AG04449 (cell line): ENCODE measurements around the gene ZNF311.

Experiments used
- CTCF ChIA-PET: fragments of 350-600 bp; formaldehyde crosslinking; extraction: SDS; loops from one replicate; lab custom pipeline; 2021; ENCODE audit warnings: antibody characterized with exemption; lab: Yijun Ruan, JAX
- POLR2A ChIA-PET: fragments of 400-600, 350-600 bp; formaldehyde crosslinking; extraction: SDS; loops from one replicate; lab custom pipeline; 2020; ENCODE audit warnings: antibody characterized with exemption, inconsistent platforms; lab: Yijun Ruan, JAX
- DNase-seq: peaks from one replicate; pipeline ENCODE4 v3.0.0-alpha.2; 2010; ENCODE audit warnings: low read depth, low spot score
- H3K4me3 ChIP-seq: 2 replicates; pipeline ENCODE4 v1.5.1; 2011; ENCODE audit warnings: low read depth, mild to moderate bottlenecking, control low read depth, low read length
- CTCF ChIP-seq: IDR thresholded peaks from one replicate; pipeline ENCODE4 v1.5.1; 2011; ENCODE audit warnings: mild to moderate bottlenecking, moderate library complexity, low read length, control low read depth, inconsistent platforms; ENCODE audit not compliant: insufficient read depth; ENCODE audit errors: missing control alignments

Gene ZNF311

GRCh38 chr6:29005183-29005885 is at the start of gene ZNF311:
Gene ZNF311, minus strand, starts transcription at chr6:29005315. Its CDS starts 1,361 bp downstream, at chr6:29003954.
- peak within 1 kb of the TSS; percentile 56 for H3K4me3 ChIP-seq
- CTCF ChIA-PET: interaction anchor here (0.9 to 1.7 kb wide), 2 partner anchors 9 to 11 kb away, joined by 4 to 6 read pairs; no protein-coding TSS in a partner anchor
- no peak for TF ChIP-seq CTCF
- POLR2A ChIA-PET: no interaction called here
- no peak for DNase-seq

GRCh38 chr6:29051680-29052079 is 46.6 kb upstream of the ZNF311 start:
- no peak for DNase-seq
- TF ChIP-seq CTCF: no peak
- ChIA-PET CTCF (no interaction called here), POLR2A (no interaction called here)
- H3K4me3 ChIP-seq: no peak overlapping the region

- no peak for DNase-seq
- POLR2A ChIA-PET: no interaction called here
- H3K4me3 ChIP-seq: no peak within 1 kb of the TSS
- CTCF ChIA-PET: no interaction called here
- no peak for TF ChIP-seq CTCF
Observed at GRCh38 chr6:29045075-29045474, 40.0 kb upstream of the ZNF311 start, which contains the start of gene OR2W1. Gene OR2W1, minus strand, starts transcription at chr6:29045175. Its CDS starts 0 bp downstream, at chr6:29045175.

- ChIA-PET POLR2A (no interaction called here), CTCF (no interaction called here)
- DNase-seq: no peak
Observed at GRCh38 chr6:29035951-29036350, 30.8 kb upstream of the ZNF311 start.

GRCh38 chr6:29028821-29029220 is 23.7 kb upstream of the ZNF311 start:
- CTCF ChIA-PET: interaction anchor here (0.8 to 1.0 kb wide), 2 partner anchors 10 to 12 kb away, joined by 3 read pairs; no protein-coding TSS in a partner anchor
- DNase-seq: no peak
- TF ChIP-seq CTCF: no peak
- POLR2A ChIA-PET: no interaction called here
- no peak overlapping the region for H3K4me3 ChIP-seq

More at GRCh38 chr6:29035951-29036350, 30.8 kb upstream of the ZNF311 start:
- no peak overlapping the region for H3K4me3 ChIP-seq
- TF ChIP-seq CTCF: no peak

- H3K4me3 ChIP-seq: no peak overlapping the region
- ChIA-PET POLR2A (no interaction called here), CTCF (interaction anchor here (1.4 kb wide), 1 partner anchor 10 kb away, joined by 4 read pairs; no protein-coding TSS in a partner anchor)
- no peak for TF ChIP-seq CTCF
- DNase-seq: no peak
Observed at GRCh38 chr6:29025927-29026585, 20.9 kb upstream of the ZNF311 start.
